ENCODE data around the gene LIMA1. TPM values are rescaled to one million over a fixed set of nuclear protein-coding genes. Genes with fewer than 3 reads are reported as not detected.

The LIMA1 gene
- total RNA-seq, 4 donors from 2014 or later, result 151 to 259 (median 243) TPM

DNA sequence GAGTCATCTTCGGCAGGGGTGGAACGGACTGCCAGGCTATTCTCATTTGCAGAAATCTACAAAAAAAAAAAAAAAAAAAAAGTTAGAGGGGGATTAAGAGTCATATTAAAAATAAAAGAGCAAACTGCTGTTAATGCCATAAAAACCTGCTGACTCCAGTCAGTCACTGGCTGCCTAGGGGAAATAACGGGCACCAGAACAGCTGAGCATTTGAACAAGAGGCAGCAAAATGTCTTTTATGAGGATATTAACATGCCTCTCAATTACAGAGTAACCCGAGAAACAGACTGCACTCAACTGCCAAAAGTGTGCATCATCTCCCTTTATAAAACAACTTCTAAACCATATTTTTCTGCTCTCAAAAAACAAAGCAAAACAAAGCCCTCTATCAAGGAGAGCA, 87.5 kb downstream of the LIMA1 start:
- Histone ChIP-seq H3K4me1 (peaks cover 0 to 33% (median 12%) of the 10 kb centered on the region in 4 donors), H3K27ac (no peak overlapping the region), H3K9me3 (no peaks in the 10 kb centered on the region), H3K4me3 (no peak overlapping the region), H3K27me3 (no peaks in the 10 kb centered on the region), H3K36me3 (peaks cover 0 to 66% (median 12%) of the 10 kb centered on the region in 4 donors)
- DNase-seq, result no peak
- whole genome bisulfite sequencing, 2 donors (ENCODE audit: low coverage in 1 of 2), result 77 to 80% methylated on average over 4 of the region's 4 CpGs
- intact Hi-C loops (cut with DNase I; ENCODE audit: low total_unique reads), result no loop called here
- in situ Hi-C loops (cut with MboI; ENCODE audit: low pct_ligation_motif_present in 1 of 4, low pct_unique_long_range_greater_than_20kb in 1 of 4, low sequenced_read_pairs in 3 of 4), result loop anchor here in 3 of 4 donors (25.0 kb wide), 3 partner anchors 109 to 234 kb away; partner anchors contain the start of genes AQP2 (in 1 of the 3), AQP5 (in 1 of the 3), AQP6 (in 1 of the 3) and SMARCD1 (in 1 of the 3)
- TF ChIP-seq EP300 (IDR thresholded peaks at IDR 0.05; ENCODE audit: low read depth), result no peak
- TF ChIP-seq POLR2AphosphoS5 (IDR thresholded peaks at IDR 0.05), result no peak
- TF ChIP-seq POLR2A (IDR thresholded peaks at IDR 0.05), result no peak
- TF ChIP-seq, protein P1, sequence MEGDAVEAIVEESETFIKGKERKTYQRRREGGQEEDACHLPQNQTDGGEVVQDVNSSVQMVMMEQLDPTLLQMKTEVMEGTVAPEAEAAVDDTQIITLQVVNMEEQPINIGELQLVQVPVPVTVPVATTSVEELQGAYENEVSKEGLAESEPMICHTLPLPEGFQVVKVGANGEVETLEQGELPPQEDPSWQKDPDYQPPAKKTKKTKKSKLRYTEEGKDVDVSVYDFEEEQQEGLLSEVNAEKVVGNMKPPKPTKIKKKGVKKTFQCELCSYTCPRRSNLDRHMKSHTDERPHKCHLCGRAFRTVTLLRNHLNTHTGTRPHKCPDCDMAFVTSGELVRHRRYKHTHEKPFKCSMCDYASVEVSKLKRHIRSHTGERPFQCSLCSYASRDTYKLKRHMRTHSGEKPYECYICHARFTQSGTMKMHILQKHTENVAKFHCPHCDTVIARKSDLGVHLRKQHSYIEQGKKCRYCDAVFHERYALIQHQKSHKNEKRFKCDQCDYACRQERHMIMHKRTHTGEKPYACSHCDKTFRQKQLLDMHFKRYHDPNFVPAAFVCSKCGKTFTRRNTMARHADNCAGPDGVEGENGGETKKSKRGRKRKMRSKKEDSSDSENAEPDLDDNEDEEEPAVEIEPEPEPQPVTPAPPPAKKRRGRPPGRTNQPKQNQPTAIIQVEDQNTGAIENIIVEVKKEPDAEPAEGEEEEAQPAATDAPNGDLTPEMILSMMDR (IDR thresholded peaks at IDR 0.05), result no peak

DNA sequence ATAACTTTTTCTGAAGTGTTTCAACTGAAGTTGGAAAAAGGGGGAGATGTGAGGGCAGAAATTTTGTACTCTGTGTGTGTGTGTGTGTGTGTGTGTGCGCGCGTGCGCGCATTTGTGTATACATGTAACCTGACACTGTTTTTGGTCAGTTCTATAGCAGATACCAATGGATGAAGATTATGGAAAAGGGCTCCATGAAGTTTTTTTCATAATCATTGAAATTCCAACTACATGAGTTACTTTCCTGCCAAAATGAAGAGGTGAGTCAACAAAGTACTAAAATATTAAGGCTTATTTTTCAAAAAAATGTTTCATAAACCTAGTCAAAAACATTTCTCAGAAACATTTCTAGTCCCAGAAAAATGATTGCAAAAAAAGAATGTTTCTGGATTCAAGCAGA, 90.4 kb downstream of the LIMA1 start:
- in situ Hi-C loops (cut with MboI; ENCODE audit: low pct_ligation_motif_present in 1 of 4, low pct_unique_long_range_greater_than_20kb in 1 of 4, low sequenced_read_pairs in 3 of 4), result loop anchor here in 3 of 4 donors (25.0 kb wide), 3 partner anchors 106 to 231 kb away; partner anchors contain the start of genes AQP2 (in 1 of the 3), AQP5 (in 1 of the 3), AQP6 (in 1 of the 3) and SMARCD1 (in 1 of the 3)
- intact Hi-C loops (cut with DNase I; ENCODE audit: low total_unique reads), result no loop called here
- 85 to 100% methylated on average over 5 of the region's 5 CpGs for WGBS, 2 donors (ENCODE audit: low coverage in 1 of 2)
- Histone ChIP-seq H3K27ac (peak overlapping the region in 3 of 4 donors; percentile 22 to 52 (median 35)), H3K27me3 (no peaks in the 10 kb centered on the region), H3K36me3 (peaks cover 0 to 45% (median 2%) of the 10 kb centered on the region in 4 donors), H3K4me1 (peaks cover 0 to 48% (median 29%) of the 10 kb centered on the region in 4 donors), H3K4me3 (no peak overlapping the region), H3K9me3 (no peaks in the 10 kb centered on the region)
- no peak for DNase-seq
- no peak for TF ChIP-seq POLR2AphosphoS5 (IDR thresholded peaks at IDR 0.05)
- TF ChIP-seq EP300 (IDR thresholded peaks at IDR 0.05; ENCODE audit: low read depth), result no peak
- no peak for TF ChIP-seq POLR2A (IDR thresholded peaks at IDR 0.05)
- TF ChIP-seq, protein P1 (IDR thresholded peaks at IDR 0.05), result no peak

DNA sequence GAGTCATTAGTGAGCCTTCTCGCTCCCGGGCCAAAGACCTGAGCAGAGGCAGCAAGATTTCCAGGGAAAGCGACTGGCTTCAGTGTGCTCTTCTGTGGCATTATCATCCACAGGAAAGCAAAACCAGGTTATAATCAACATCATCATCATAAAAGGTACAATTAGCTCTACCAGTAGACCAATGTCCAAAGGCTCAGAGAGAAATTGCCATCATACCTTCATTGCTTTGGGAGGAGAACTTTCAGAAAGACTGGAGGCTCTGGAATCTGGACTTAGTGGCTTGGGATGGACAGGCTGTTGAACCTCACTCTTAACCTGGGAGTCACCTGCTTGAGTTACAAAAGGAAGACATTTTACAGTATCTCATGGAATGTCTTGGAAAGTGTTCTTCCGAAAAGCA, 91.1 kb downstream of the LIMA1 start:
- in situ Hi-C loops (cut with MboI; ENCODE audit: low pct_ligation_motif_present in 1 of 4, low pct_unique_long_range_greater_than_20kb in 1 of 4, low sequenced_read_pairs in 3 of 4), result loop anchor here in 3 of 4 donors (25.0 kb wide), 3 partner anchors 105 to 230 kb away; partner anchors contain the start of genes AQP2 (in 1 of the 3), AQP5 (in 1 of the 3), AQP6 (in 1 of the 3) and SMARCD1 (in 1 of the 3)
- H3K9me3 ChIP-seq, result no peaks in the 10 kb centered on the region
- H3K36me3 ChIP-seq, result peaks cover 0 to 43% (median 2%) of the 10 kb centered on the region in 4 donors
- DNase-seq, result no peak
- peak in 1 of 3 donors; percentile 37 for TF ChIP-seq POLR2AphosphoS5 (IDR thresholded peaks at IDR 0.05)
- TF ChIP-seq, protein P1 (IDR thresholded peaks at IDR 0.05), result no peak
- H3K4me1 ChIP-seq, result peaks cover 5 to 48% (median 32%) of the 10 kb centered on the region in 4 donors
- no peaks in the 10 kb centered on the region for H3K27me3 ChIP-seq
- intact Hi-C loops (cut with DNase I; ENCODE audit: low total_unique reads), result no loop called here
- H3K27ac ChIP-seq, result peak overlapping the region in 3 of 4 donors; percentile 22 to 52 (median 35)
- WGBS, 2 donors (ENCODE audit: low coverage in 1 of 2), result 83% methylated on average over 4 of the region's 4 CpGs
- no peak overlapping the region for H3K4me3 ChIP-seq

DNA sequence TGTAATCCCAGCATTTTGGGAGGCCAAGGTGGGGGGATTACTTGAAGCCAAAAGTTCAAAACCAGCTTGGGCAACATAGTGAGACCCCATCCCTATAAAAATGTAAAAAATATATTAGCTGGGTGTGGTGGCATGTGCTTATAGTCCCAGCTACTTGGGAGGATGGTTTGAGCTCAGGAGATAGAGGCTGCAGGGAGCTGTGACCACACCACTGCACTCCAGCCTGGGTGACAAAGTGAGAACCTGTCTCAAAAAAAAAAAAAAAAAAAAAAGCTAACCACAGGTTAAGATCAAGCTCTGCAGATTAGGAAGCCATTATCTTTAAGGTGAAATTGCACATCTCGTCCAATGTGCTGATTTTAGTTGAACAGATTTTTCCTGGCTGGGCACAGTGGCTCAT, 92.5 kb downstream of the LIMA1 start:
- WGBS, 2 donors (ENCODE audit: low coverage in 1 of 2), result 50 to 86% methylated on average over 1 of the region's 1 CpG
- Histone ChIP-seq H3K4me1 (peaks cover 10 to 50% (median 32%) of the 10 kb centered on the region in 4 donors), H3K9me3 (no peaks in the 10 kb centered on the region), H3K4me3 (no peak overlapping the region), H3K27me3 (no peaks in the 10 kb centered on the region), H3K27ac (no peak overlapping the region), H3K36me3 (peaks cover 0 to 41% (median 2%) of the 10 kb centered on the region in 4 donors)
- in situ Hi-C loops (cut with MboI; ENCODE audit: low pct_ligation_motif_present in 1 of 4, low pct_unique_long_range_greater_than_20kb in 1 of 4, low sequenced_read_pairs in 3 of 4), result loop anchor here in 3 of 4 donors (25.0 kb wide), 3 partner anchors 104 to 229 kb away; partner anchors contain the start of genes AQP2 (in 1 of the 3), AQP5 (in 1 of the 3), AQP6 (in 1 of the 3) and SMARCD1 (in 1 of the 3)
- intact Hi-C loops (cut with DNase I; ENCODE audit: low total_unique reads), result no loop called here
- no peak for TF ChIP-seq POLR2AphosphoS5 (IDR thresholded peaks at IDR 0.05)
- TF ChIP-seq, protein P1 (IDR thresholded peaks at IDR 0.05), result no peak
- TF ChIP-seq EP300 (IDR thresholded peaks at IDR 0.05; ENCODE audit: low read depth), result no peak
- TF ChIP-seq POLR2A (IDR thresholded peaks at IDR 0.05), result no peak
- no peak for DNase-seq

All from transverse colon (tissue), 4 donors.